GM06990 (cell line): ENCODE measurements around the gene HADH.

ENCODE experiments used
- DNase-seq: peaks from one replicate; pipeline ENCODE4 v3.0.0-alpha.2; 2011; ENCODE audit not compliant: insufficient read length; ENCODE audit errors: extremely low read depth
- H3K27me3 ChIP-seq: replicated peaks from 2 replicates; pipeline ENCODE4 v1.6.0; 2011; ENCODE audit warnings: low read length; ENCODE audit not compliant: control insufficient read depth, insufficient read depth
- H3K36me3 ChIP-seq: 2 replicates; pipeline ENCODE4 v1.5.1; 2011; ENCODE audit warnings: low read length; ENCODE audit not compliant: control insufficient read depth, insufficient read depth
- H3K4me3 ChIP-seq: replicated peaks from 2 replicates; pipeline ENCODE4 v1.5.1; 2011; ENCODE audit warnings: low read depth, mild to moderate bottlenecking, control low read depth, low read length
- CTCF ChIP-seq: IDR thresholded peaks from 2 replicates; pipeline ENCODE4 v1.5.1; 2011; ENCODE audit warnings: low read length, control low read depth, mild to moderate bottlenecking, inconsistent platforms; ENCODE audit not compliant: insufficient read depth, poor library complexity, severe bottlenecking

The HADH gene

GRCh38 chr4:108055787-108056186, 66.1 kb downstream of the HADH start:
- Histone ChIP-seq H3K4me3 (no peak overlapping the region), H3K27me3 (no peaks in the 10 kb centered on the region), H3K36me3 (no peaks in the 10 kb centered on the region)
- no peak for DNase-seq
- TF ChIP-seq CTCF, result no peak

GRCh38 chr4:108056418-108056817, 66.7 kb downstream of the HADH start:
- Histone ChIP-seq H3K27me3 (no peaks in the 10 kb centered on the region), H3K36me3 (no peaks in the 10 kb centered on the region), H3K4me3 (no peak overlapping the region)
- TF ChIP-seq CTCF, result no peak
- DNase-seq, result no peak

- DNase-seq, result no peak
- H3K36me3 ChIP-seq, result no peaks in the 10 kb centered on the region
- H3K27me3 ChIP-seq, result no peaks in the 10 kb centered on the region; the same call in 1 of the 2 replicates
- no peak overlapping the region for H3K4me3 ChIP-seq
- no peak for TF ChIP-seq CTCF
Measured at GRCh38 chr4:108058685-108059440, 69.2 kb downstream of the HADH start.

GRCh38 chr4:108060164-108060563, 70.5 kb downstream of the HADH start:
- Histone ChIP-seq H3K27me3 (no peaks in the 10 kb centered on the region; the same call in 1 of the 2 replicates), H3K4me3 (no peak overlapping the region), H3K36me3 (no peaks in the 10 kb centered on the region)
- peak; percentile 32 for TF ChIP-seq CTCF
- no peak for DNase-seq

- TF ChIP-seq CTCF, result no peak
- DNase-seq, result no peak
- no peaks in the 10 kb centered on the region; the same call in 1 of the 2 replicates for H3K27me3 ChIP-seq
- H3K36me3 ChIP-seq, result no peaks in the 10 kb centered on the region
- H3K4me3 ChIP-seq, result no peak overlapping the region
Measured at GRCh38 chr4:108060686-108061321, 71.1 kb downstream of the HADH start.
